WTC11 (cell line): ENCODE measurements around the gene LPIN2. TPM values are rescaled to one million over a fixed set of nuclear protein-coding genes. Genes with fewer than 3 reads are reported as not detected.

Experiments
- ATAC-seq: fragments of 200-7000 bp; cut with Tn5 transposase; 2 replicates; pipeline ENCODE4 v1.10.0; 2021; ENCODE audit warnings: mild to moderate bottlenecking, moderate library complexity
- Bru-seq: library from RNA; stranded (reverse); fragments of 400-500 nt; gene quantifications from one replicate; lab custom pipeline; 2021; lab: Mats Ljungman, UMichigan
- CTCF ChIA-PET: fragments of 300-600 bp; sonication (Branson Sonifier 250); formaldehyde crosslinking; loops from one replicate; lab custom pipeline; 2021; ENCODE audit warnings: antibody characterized with exemption; lab: Charles Lee
- POLR2A ChIA-PET: fragments of 350-600 bp; sonication (Branson Sonifier 250); formaldehyde crosslinking; loops from one replicate; lab custom pipeline; 2021; ENCODE audit warnings: antibody characterized with exemption; lab: Charles Lee
- DNase-seq: peaks from one replicate; pipeline ENCODE4 v3.0.0; 2021; ENCODE audit warnings: low spot score
- H3K27ac Mint-ChIP-seq: 2 replicates; pipeline ENCODE4 v1.8.0; 2021; ENCODE audit warnings: mixed read lengths
- H3K27me3 Mint-ChIP-seq: 2 replicates; pipeline ENCODE4 v1.8.0; 2021; ENCODE audit warnings: low read depth, mild to moderate bottlenecking, moderate library complexity, mixed read lengths
- H3K36me3 Mint-ChIP-seq: 2 replicates; pipeline ENCODE4 v1.8.0; 2021; ENCODE audit warnings: mixed read lengths
- H3K4me1 Mint-ChIP-seq: 2 replicates; pipeline ENCODE4 v1.8.0; 2022; ENCODE audit warnings: mixed read lengths
- H3K4me3 Mint-ChIP-seq: 2 replicates; pipeline ENCODE4 v1.8.0; 2021; ENCODE audit warnings: mild to moderate bottlenecking, moderate library complexity, mixed read lengths
- H3K9me3 Mint-ChIP-seq: 2 replicates; pipeline ENCODE4 v1.8.0; 2021; ENCODE audit warnings: mixed read lengths
- ETV6 ChIP-seq: sonication (generic); formaldehyde crosslinking; IDR thresholded peaks from 2 replicates; pipeline ENCODE4 v1.8.1; 2022; ENCODE audit warnings: mild to moderate bottlenecking, missing genetic modification reagents
- FOXP4 ChIP-seq: sonication (generic); formaldehyde crosslinking; IDR thresholded peaks from 2 replicates; pipeline ENCODE4 v1.8.0; 2022; ENCODE audit warnings: mild to moderate bottlenecking, missing genetic modification reagents
- GABPB1 ChIP-seq: sonication (generic); formaldehyde crosslinking; IDR thresholded peaks from 2 replicates; pipeline ENCODE4 v1.8.1; 2023; ENCODE audit warnings: mild to moderate bottlenecking, missing genetic modification reagents
- SMAD4 ChIP-seq: sonication (generic); formaldehyde crosslinking; IDR thresholded peaks from 2 replicates; pipeline ENCODE4 v1.8.0; 2022; ENCODE audit warnings: mild to moderate bottlenecking, missing genetic modification reagents
- TCF7 ChIP-seq: sonication (generic); formaldehyde crosslinking; IDR thresholded peaks from 2 replicates; pipeline ENCODE4 v1.8.0; 2022; ENCODE audit warnings: mild to moderate bottlenecking, low read depth, missing genetic modification reagents, moderate library complexity
- USF1 ChIP-seq: sonication (generic); formaldehyde crosslinking; IDR thresholded peaks from 2 replicates; pipeline ENCODE4 v1.8.0; 2022; ENCODE audit warnings: mild to moderate bottlenecking, missing genetic modification reagents
- ZBTB21 ChIP-seq: sonication (generic); formaldehyde crosslinking; IDR thresholded peaks from 2 replicates; pipeline ENCODE4 v1.8.1; 2023; ENCODE audit warnings: mild to moderate bottlenecking, missing genetic modification reagents, borderline replicate concordance
- ZNF138 ChIP-seq: sonication (generic); formaldehyde crosslinking; conservative IDR thresholded peaks from 2 replicates; pipeline ENCODE4 v1.8.1; 2022; ENCODE audit warnings: mild to moderate bottlenecking, moderate library complexity, missing genetic modification reagents
- ZNF416 ChIP-seq: fragments of 250-450 bp; sonication (Bioruptor Pico); IDR thresholded peaks from 2 replicates; pipeline ENCODE4 v1.9.0; 2021; ENCODE audit warnings: mild to moderate bottlenecking, inconsistent platforms
- ZNF423 ChIP-seq: fragments of 250-450 bp; sonication (Bioruptor Pico); IDR thresholded peaks from 2 replicates; pipeline ENCODE4 v2.1.2; 2022; ENCODE audit warnings: mild to moderate bottlenecking, moderate library complexity
- ZNF425 ChIP-seq: fragments of 250-450 bp; sonication (Bioruptor Pico); conservative IDR thresholded peaks from 2 replicates; pipeline ENCODE4 v1.9.0; 2021; ENCODE audit warnings: mild to moderate bottlenecking
- long read RNA-seq, 3 experiments: library from RNA in 1 of 3; library from capped mRNA in 1 of 3; library from polyadenylated mRNA in 1 of 3; unstranded in 2 of 3; stranded (forward) in 1 of 3; transcript quantifications; one replicate each; pipeline ENCODE4 v2.0.0, GENCODE V29; 2021
- total RNA-seq: library from RNA; stranded (reverse); gene quantifications from 3 replicates; pipeline ENCODE4 v1.2.3, GENCODE V29; 2021
- TF ChIP-seq, protein P1 (sequence below): sonication (generic); formaldehyde crosslinking; IDR thresholded peaks from 2 replicates; pipeline ENCODE4 v1.8.1; 2023; ENCODE audit warnings: mild to moderate bottlenecking, missing genetic modification reagents, moderate library complexity
- TF ChIP-seq, protein P2 (sequence below): sonication (generic); formaldehyde crosslinking; IDR thresholded peaks from 2 replicates; pipeline ENCODE4 v1.8.0; 2023; ENCODE audit warnings: mild to moderate bottlenecking, missing genetic modification reagents
- TF ChIP-seq, protein P3 (sequence below): sonication (generic); formaldehyde crosslinking; IDR thresholded peaks from 2 replicates; pipeline ENCODE4 v1.8.0; 2023; ENCODE audit warnings: missing genetic modification reagents, mild to moderate bottlenecking, borderline replicate concordance
- TF ChIP-seq, protein P4 (sequence below): sonication (generic); formaldehyde crosslinking; IDR thresholded peaks from 2 replicates; pipeline ENCODE4 v1.8.1; 2023; ENCODE audit warnings: mild to moderate bottlenecking, moderate library complexity, missing genetic modification reagents

Gene LPIN2
- total RNA-seq, result 10.4 to 12.2 TPM (median 11.8 TPM) in 3 replicates
- percentile 67 among the genes with signal in this experiment for Bru-seq, nascent RNA
- long read RNA-seq, experiment 1, partial matches to known transcripts, result 9 of 34 reads
- long read RNA-seq, experiment 1, other reads (novel, unspliced or antisense), result 25 of 34 reads
- long read RNA-seq, experiment 2, partial matches to known transcripts, result 2 of 11 reads
- long read RNA-seq, experiment 2, other reads (novel, unspliced or antisense), result 9 of 11 reads
- long read RNA-seq, experiment 3, partial matches to known transcripts, result 0 of 1 reads
- long read RNA-seq, experiment 3, other reads (novel, unspliced or antisense), result 1 of 1 reads

DNA sequence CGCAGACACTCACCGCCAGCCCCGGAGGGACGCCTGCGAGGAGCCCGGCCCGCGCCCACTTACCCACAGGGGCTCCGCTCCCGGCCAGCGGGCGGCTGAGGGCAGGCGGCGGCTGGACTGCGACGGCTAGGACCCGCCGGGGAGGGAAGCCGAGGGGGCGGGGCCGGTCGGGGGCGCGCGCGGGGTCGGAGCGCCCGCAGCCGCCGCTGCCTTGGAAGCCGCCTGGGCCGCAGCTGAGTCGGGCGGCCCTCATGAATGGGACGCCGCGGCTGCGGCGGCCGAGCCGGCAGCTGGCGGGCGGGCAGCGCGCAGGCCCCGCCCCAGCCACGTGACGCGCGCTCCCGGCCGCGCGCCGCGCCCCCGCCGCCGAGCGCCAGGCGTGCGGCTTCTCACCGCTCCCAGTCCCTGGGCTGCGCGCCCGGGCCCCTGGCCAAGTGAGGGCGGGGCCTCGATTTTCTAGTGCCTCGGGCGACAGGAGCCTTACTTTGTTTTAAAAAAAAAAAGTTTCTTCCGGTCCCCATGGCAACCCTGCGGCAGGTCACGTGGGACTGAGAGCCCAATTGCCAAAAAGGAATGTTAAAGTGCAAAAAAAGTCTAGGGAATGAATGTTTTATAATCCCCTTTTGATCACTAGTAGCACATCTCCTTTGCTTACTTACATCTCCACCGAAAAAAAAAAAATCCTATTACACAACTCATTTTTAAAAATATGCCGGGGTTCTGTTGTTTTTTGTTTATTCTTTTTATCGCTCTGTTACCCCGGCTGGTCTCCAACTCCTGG, at the start of gene LPIN2:
TSS of gene LPIN2 (minus strand) at position 121 of the 781 bp plus-strand sequence. CDS start 52,304 bp downstream, outside the sequence.
- peak within 1 kb of the TSS; percentile 96 for H3K27ac Mint-ChIP-seq
- no peaks in the 10 kb centered on the region for H3K27me3 Mint-ChIP-seq
- peaks cover 48% of the 10 kb centered on the region for H3K4me1 Mint-ChIP-seq
- peak; percentile 91 for ATAC-seq
- ChIA-PET POLR2A (interaction anchor here (0.5 to 1.0 kb wide), 2 partner anchors 69 to 233 kb away, joined by 3 to 5 read pairs; no protein-coding TSS in a partner anchor), CTCF (interaction anchor here (0.5 kb wide), 1 partner anchor 581 kb away, joined by 3 read pairs; no protein-coding TSS in a partner anchor)
- H3K4me3 Mint-ChIP-seq, result peak within 1 kb of the TSS; percentile 95
- H3K9me3 Mint-ChIP-seq, result no peaks in the 10 kb centered on the region
- TF ChIP-seq, protein P1, sequence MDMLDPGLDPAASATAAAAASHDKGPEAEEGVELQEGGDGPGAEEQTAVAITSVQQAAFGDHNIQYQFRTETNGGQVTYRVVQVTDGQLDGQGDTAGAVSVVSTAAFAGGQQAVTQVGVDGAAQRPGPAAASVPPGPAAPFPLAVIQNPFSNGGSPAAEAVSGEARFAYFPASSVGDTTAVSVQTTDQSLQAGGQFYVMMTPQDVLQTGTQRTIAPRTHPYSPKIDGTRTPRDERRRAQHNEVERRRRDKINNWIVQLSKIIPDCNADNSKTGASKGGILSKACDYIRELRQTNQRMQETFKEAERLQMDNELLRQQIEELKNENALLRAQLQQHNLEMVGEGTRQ, result peak; percentile 89
- TF ChIP-seq, protein P2, sequence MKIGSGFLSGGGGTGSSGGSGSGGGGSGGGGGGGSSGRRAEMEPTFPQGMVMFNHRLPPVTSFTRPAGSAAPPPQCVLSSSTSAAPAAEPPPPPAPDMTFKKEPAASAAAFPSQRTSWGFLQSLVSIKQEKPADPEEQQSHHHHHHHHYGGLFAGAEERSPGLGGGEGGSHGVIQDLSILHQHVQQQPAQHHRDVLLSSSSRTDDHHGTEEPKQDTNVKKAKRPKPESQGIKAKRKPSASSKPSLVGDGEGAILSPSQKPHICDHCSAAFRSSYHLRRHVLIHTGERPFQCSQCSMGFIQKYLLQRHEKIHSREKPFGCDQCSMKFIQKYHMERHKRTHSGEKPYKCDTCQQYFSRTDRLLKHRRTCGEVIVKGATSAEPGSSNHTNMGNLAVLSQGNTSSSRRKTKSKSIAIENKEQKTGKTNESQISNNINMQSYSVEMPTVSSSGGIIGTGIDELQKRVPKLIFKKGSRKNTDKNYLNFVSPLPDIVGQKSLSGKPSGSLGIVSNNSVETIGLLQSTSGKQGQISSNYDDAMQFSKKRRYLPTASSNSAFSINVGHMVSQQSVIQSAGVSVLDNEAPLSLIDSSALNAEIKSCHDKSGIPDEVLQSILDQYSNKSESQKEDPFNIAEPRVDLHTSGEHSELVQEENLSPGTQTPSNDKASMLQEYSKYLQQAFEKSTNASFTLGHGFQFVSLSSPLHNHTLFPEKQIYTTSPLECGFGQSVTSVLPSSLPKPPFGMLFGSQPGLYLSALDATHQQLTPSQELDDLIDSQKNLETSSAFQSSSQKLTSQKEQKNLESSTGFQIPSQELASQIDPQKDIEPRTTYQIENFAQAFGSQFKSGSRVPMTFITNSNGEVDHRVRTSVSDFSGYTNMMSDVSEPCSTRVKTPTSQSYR, result no peak
- TF ChIP-seq USF1 (CRISPR knock-in tag) (peak; percentile 83), ZNF423 (0 out of 2 replicates have a peak, but pooled peaks have one; percentile 11)
- peak; percentile 96 for DNase-seq
- peaks cover 17% of the 10 kb centered on the region for H3K36me3 Mint-ChIP-seq

- no peak for DNase-seq
- H3K36me3 Mint-ChIP-seq, result no peaks in the 10 kb centered on the region
- H3K4me1 Mint-ChIP-seq, result peaks cover 12% of the 10 kb centered on the region
- H3K9me3 Mint-ChIP-seq, result peaks cover 4% of the 10 kb centered on the region
- CTCF ChIA-PET, result interaction anchor here (0.9 to 3.5 kb wide), 5 partner anchors 25 to 709 kb away, joined by 3 to 18 read pairs (median 3); no protein-coding TSS in a partner anchor
- POLR2A ChIA-PET, result no interaction called here
- ATAC-seq, result no peak
- H3K4me3 Mint-ChIP-seq, result no peak overlapping the region
- no peaks in the 10 kb centered on the region for H3K27me3 Mint-ChIP-seq
- no peak overlapping the region for H3K27ac Mint-ChIP-seq
- TF ChIP-seq ETV6 (CRISPR knock-in tag) (no peak), FOXP4 (no peak), ZNF425 (CRISPR knock-in tag) (no peak), ZBTB21 (CRISPR knock-in tag) (no peak), ZNF416 (CRISPR knock-in tag) (no peak), ZNF138 (CRISPR knock-in tag) (no peak), GABPB1 (CRISPR knock-in tag) (no peak), SMAD4 (CRISPR knock-in tag) (no peak), TCF7 (CRISPR knock-in tag) (no peak)
- TF ChIP-seq, protein P3, sequence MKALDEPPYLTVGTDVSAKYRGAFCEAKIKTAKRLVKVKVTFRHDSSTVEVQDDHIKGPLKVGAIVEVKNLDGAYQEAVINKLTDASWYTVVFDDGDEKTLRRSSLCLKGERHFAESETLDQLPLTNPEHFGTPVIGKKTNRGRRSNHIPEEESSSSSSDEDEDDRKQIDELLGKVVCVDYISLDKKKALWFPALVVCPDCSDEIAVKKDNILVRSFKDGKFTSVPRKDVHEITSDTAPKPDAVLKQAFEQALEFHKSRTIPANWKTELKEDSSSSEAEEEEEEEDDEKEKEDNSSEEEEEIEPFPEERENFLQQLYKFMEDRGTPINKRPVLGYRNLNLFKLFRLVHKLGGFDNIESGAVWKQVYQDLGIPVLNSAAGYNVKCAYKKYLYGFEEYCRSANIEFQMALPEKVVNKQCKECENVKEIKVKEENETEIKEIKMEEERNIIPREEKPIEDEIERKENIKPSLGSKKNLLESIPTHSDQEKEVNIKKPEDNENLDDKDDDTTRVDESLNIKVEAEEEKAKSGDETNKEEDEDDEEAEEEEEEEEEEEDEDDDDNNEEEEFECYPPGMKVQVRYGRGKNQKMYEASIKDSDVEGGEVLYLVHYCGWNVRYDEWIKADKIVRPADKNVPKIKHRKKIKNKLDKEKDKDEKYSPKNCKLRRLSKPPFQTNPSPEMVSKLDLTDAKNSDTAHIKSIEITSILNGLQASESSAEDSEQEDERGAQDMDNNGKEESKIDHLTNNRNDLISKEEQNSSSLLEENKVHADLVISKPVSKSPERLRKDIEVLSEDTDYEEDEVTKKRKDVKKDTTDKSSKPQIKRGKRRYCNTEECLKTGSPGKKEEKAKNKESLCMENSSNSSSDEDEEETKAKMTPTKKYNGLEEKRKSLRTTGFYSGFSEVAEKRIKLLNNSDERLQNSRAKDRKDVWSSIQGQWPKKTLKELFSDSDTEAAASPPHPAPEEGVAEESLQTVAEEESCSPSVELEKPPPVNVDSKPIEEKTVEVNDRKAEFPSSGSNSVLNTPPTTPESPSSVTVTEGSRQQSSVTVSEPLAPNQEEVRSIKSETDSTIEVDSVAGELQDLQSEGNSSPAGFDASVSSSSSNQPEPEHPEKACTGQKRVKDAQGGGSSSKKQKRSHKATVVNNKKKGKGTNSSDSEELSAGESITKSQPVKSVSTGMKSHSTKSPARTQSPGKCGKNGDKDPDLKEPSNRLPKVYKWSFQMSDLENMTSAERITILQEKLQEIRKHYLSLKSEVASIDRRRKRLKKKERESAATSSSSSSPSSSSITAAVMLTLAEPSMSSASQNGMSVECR, result no peak
- TF ChIP-seq, protein P4, sequence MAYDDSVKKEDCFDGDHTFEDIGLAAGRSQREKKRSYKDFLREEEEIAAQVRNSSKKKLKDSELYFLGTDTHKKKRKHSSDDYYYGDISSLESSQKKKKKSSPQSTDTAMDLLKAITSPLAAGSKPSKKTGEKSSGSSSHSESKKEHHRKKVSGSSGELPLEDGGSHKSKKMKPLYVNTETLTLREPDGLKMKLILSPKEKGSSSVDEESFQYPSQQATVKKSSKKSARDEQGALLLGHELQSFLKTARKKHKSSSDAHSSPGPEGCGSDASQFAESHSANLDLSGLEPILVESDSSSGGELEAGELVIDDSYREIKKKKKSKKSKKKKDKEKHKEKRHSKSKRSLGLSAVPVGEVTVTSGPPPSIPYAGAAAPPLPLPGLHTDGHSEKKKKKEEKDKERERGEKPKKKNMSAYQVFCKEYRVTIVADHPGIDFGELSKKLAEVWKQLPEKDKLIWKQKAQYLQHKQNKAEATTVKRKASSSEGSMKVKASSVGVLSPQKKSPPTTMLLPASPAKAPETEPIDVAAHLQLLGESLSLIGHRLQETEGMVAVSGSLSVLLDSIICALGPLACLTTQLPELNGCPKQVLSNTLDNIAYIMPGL, result no peak
Measured at GRCh38 chr18:3061581-3062312, 48.8 kb upstream of the LPIN2 start.
